NCI-H1930 (cell line): ENCODE data around the gene COA4.
"Not testable (repeated sequence)": the region's sequence is repeated elsewhere in the genome, so short reads cannot be mapped to it uniquely, and the experiment has no call there.

ENCODE experiments used
- DNase-seq, 2 experiments: peaks; one replicate each; lab custom pipeline; 2025; lab: John Stamatoyannopoulos, UW

Gene COA4

GRCh38 chr11:73876424-73877310, at the start of gene COA4, which contains the start of gene PAAF1:
COA4 (minus strand) TSS chr11:73876846; CDS start chr11:73873378, 3,468 bp downstream.
PAAF1 (plus strand) TSS chr11:73876999; CDS start chr11:73877022, 23 bp downstream.
- peak; percentile 95 to 96 for DNase-seq

GRCh38 chr11:73921180-73921579, 44.5 kb upstream of the COA4 start:
- no peak for DNase-seq

- no peak for DNase-seq
These were observed 39.8 kb upstream of the COA4 start for GRCh38 chr11:73916435-73916834.

GRCh38 chr11:73914284-73914683, 37.6 kb upstream of the COA4 start:
- DNase-seq, result no peak

GRCh38 chr11:73913472-73913871, 36.8 kb upstream of the COA4 start:
- no peak for DNase-seq

GRCh38 chr11:73912026-73912425, 35.4 kb upstream of the COA4 start:
- no peak for DNase-seq

- DNase-seq, result no peak
These were observed 30.5 kb upstream of the COA4 start for GRCh38 chr11:73907191-73907590.

- no peak for DNase-seq
These were observed 25.7 kb upstream of the COA4 start for GRCh38 chr11:73902303-73902702.

GRCh38 chr11:73894725-73895335, 18.2 kb upstream of the COA4 start:
- DNase-seq, result no peak

GRCh38 chr11:73893041-73893440, 16.4 kb upstream of the COA4 start:
- DNase-seq, result no peak

- DNase-seq, result no peak
These were observed 12.9 kb upstream of the COA4 start for GRCh38 chr11:73889536-73889935.

GRCh38 chr11:73889019-73889418, 12.4 kb upstream of the COA4 start:
- no peak for DNase-seq

- no peak for DNase-seq
These were observed 11.6 kb upstream of the COA4 start for GRCh38 chr11:73888244-73888643.

- no peak for DNase-seq
These were observed 7.2 kb upstream of the COA4 start for GRCh38 chr11:73883856-73884255.

GRCh38 chr11:73880449-73880848, 3.8 kb upstream of the COA4 start:
- not testable (repeated sequence) for DNase-seq

- no peak for DNase-seq
These were observed 2.1 kb upstream of the COA4 start for GRCh38 chr11:73878771-73879170.

- DNase-seq, result no peak
These were observed 806 bp downstream of the COA4 start for GRCh38 chr11:73875840-73876239.

GRCh38 chr11:73875380-73875779, 1.3 kb downstream of the COA4 start:
- DNase-seq, result no peak

GRCh38 chr11:73872749-73873357, 3.8 kb downstream of the COA4 start:
- DNase-seq, result no peak

GRCh38 chr11:73870261-73870660, 6.4 kb downstream of the COA4 start:
- DNase-seq, result no peak

- no peak for DNase-seq
These were observed 7.2 kb downstream of the COA4 start for GRCh38 chr11:73869332-73869949.

- DNase-seq, result no peak
These were observed 10.1 kb downstream of the COA4 start for GRCh38 chr11:73866586-73866996.
